Activated T-helper 2 cell treated with anti-CD3 and anti-CD28 coated beads, Interferon-gamma antibody, Interleukin-2, Interleukin-4, amounts not matched to agents 10 μg/mL and 5 μg/mL and 100 μg/mL, durations not matched to agents 14 hours and 24 hours and 36 hours (primary cell): ENCODE results near the gene RABEPK. TPM values are rescaled to one million over a fixed set of nuclear protein-coding genes. Genes with fewer than 3 reads are reported as not detected.
A peak's percentile ranks its signal among the peaks of the same experiment; 100 is the strongest.
"Not testable (repeated sequence)": the region's sequence is repeated elsewhere in the genome, so short reads cannot be mapped to it uniquely, and the experiment has no call there.

Experiments
- DNase-seq: peaks from one replicate; pipeline ENCODE4 v3.0.0; 2021; ENCODE audit warnings: low spot score
- H3K27ac Mint-ChIP-seq: one replicate; pipeline ENCODE4 v1.8.0; 2021; ENCODE audit warnings: mixed read lengths
- H3K27me3 Mint-ChIP-seq: one replicate; pipeline ENCODE4 v1.8.0; 2021; ENCODE audit warnings: low read depth, mixed read lengths
- H3K36me3 Mint-ChIP-seq: one replicate; pipeline ENCODE4 v1.8.0; 2021; ENCODE audit warnings: low read depth, mixed read lengths
- H3K4me1 Mint-ChIP-seq: one replicate; pipeline ENCODE4 v1.8.0; 2021; ENCODE audit warnings: low read depth, mixed read lengths
- H3K4me3 Mint-ChIP-seq: one replicate; pipeline ENCODE4 v1.8.0; 2021; ENCODE audit warnings: low read depth, mild to moderate bottlenecking, moderate library complexity, mixed read lengths
- H3K9me3 Mint-ChIP-seq: one replicate; pipeline ENCODE4 v1.8.0; 2021; ENCODE audit warnings: mixed read lengths
- intact Hi-C: fragments of 100-400 bp; cut with micrococcal nuclease; formaldehyde crosslinking; loops from one replicate; pipeline ENCODE4 v1.15.1; 2023
- total RNA-seq: library from RNA; stranded (reverse); gene quantifications from 2 replicates; pipeline ENCODE4 v1.2.3, GENCODE V29; 2022

RABEPK gene
- total RNA-seq, 1 donor from 2014 or later = 34.0 TPM

DNA sequence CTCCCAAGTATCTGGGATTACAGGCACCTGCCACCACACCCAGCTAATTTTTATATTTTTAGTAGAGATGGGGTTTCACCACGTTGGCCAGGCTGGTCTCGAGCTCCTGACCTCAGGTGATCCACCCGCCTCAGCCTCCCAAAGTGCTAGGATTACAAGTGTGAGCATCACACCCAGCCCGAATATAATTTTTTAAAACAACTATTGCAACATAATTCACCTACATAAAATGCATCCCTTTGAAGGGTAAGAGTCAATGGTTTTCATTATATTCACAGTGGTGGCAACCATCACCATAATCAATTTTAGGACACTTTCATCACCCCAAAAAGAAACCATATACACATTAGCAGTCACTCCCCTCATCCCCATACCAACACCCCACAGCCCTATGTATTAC, 20.6 kb upstream of the RABEPK start:
- H3K27ac Mint-ChIP-seq, H3K9me3 Mint-ChIP-seq, H3K4me3 Mint-ChIP-seq, H3K27me3 Mint-ChIP-seq, DNase-seq, intact Hi-C loops: not testable (repeated sequence)
- Mint-ChIP-seq H3K36me3 (peaks cover 25% of the 10 kb centered on the region), H3K4me1 (peaks cover 28% of the 10 kb centered on the region)

DNA sequence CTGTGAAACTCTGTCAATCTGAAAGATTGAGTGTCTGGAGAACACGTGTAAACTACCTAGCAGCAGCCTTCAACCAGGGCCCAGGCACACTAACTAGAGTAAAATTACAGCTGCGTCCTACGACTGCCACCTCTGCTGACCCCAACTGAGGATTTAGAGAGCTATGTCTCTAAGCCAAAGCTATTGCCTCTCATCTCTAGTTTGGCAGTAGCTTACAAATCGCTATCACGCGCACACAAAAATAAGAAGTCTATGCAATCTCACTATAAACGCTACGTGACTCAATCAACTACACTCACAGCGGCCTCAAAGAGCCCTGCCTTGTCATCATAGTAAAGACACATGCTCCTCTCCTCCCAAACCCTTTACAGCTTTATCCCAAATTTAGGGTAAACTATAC, 19.5 kb upstream of the RABEPK start:
- Mint-ChIP-seq H3K36me3 (peaks cover 25% of the 10 kb centered on the region), H3K4me1 (peaks cover 30% of the 10 kb centered on the region), H3K27me3 (no peaks in the 10 kb centered on the region), H3K27ac (no peak overlapping the region), H3K9me3 (peaks cover 4% of the 10 kb centered on the region), H3K4me3 (no peak overlapping the region)
- intact Hi-C loops = no loop called here
- no peak for DNase-seq

DNA sequence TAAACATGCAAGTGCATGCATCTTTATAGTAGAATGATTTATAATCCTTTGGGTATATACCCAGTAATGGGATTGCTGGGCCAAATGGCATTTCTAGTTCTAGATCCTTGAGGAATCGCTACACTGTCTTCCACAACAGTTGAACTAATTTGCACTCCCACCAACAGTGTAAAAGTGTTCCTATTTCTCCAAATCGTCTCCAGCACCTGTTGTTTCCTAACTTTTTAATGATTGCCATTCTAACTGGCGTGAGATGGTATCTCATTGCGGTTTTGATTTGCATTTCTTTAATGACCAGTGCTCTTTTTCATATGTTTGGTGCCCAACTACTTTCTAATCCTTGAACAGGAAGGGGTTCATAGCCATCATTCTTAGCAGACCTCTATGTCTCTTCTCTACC, 18.6 kb upstream of the RABEPK start:
- H3K36me3 Mint-ChIP-seq = peaks cover 25% of the 10 kb centered on the region
- intact Hi-C loops, H3K4me3 Mint-ChIP-seq, DNase-seq, H3K9me3 Mint-ChIP-seq, H3K27ac Mint-ChIP-seq, H3K27me3 Mint-ChIP-seq: not testable (repeated sequence)
- H3K4me1 Mint-ChIP-seq = peaks cover 28% of the 10 kb centered on the region

DNA sequence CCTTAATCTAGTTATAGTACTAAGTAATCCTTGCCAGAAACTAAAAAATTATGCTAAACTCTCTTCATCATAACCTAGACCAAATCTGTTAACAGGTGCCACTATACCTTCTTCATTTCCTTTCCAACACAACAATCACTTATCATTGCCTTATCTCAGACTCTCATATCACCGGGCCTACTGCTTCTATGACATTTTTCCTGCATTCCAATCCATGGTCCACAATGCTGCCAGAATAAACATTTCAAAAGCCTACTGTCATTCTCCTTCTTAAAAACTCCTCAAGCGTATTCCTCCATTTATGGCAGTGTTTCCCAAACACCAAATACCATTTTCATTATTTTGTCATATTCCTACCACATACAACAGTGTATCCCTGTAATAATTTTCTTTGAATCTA, 17.3 kb upstream of the RABEPK start:
- H3K27ac Mint-ChIP-seq = no peak overlapping the region
- no peak overlapping the region for H3K4me3 Mint-ChIP-seq
- peaks cover 29% of the 10 kb centered on the region for H3K36me3 Mint-ChIP-seq
- H3K4me1 Mint-ChIP-seq = peaks cover 31% of the 10 kb centered on the region
- intact Hi-C loops = no loop called here
- no peaks in the 10 kb centered on the region for H3K27me3 Mint-ChIP-seq
- peaks cover 4% of the 10 kb centered on the region for H3K9me3 Mint-ChIP-seq
- DNase-seq = no peak

- H3K36me3 Mint-ChIP-seq = peaks cover 27% of the 10 kb centered on the region
- no peak overlapping the region for H3K27ac Mint-ChIP-seq
- peaks cover 4% of the 10 kb centered on the region for H3K9me3 Mint-ChIP-seq
- DNase-seq = no peak
- intact Hi-C loops = no loop called here
- H3K4me3 Mint-ChIP-seq = no peak overlapping the region
- H3K4me1 Mint-ChIP-seq = peaks cover 27% of the 10 kb centered on the region
- no peaks in the 10 kb centered on the region for H3K27me3 Mint-ChIP-seq
These were observed 16.8 kb upstream of the RABEPK start for GRCh38 chr9:125183561-125183960.

GRCh38 chr9:125189011-125189360, 11.4 kb upstream of the RABEPK start:
- Mint-ChIP-seq H3K4me3 (peak overlapping the region; percentile 94), H3K27ac (peak overlapping the region; percentile 91), H3K36me3 (peaks cover 9% of the 10 kb centered on the region), H3K4me1 (peaks cover 18% of the 10 kb centered on the region), H3K9me3 (no peaks in the 10 kb centered on the region), H3K27me3 (no peaks in the 10 kb centered on the region)
- DNase-seq = peak; percentile 22
- intact Hi-C loops = loop anchor here (1.0 to 5.0 kb wide), 4 partner anchors 52 to 317 kb away; partner anchors contain the start of genes GAPVD1, GOLGA1 and HSPA5

- no peaks in the 10 kb centered on the region for H3K9me3 Mint-ChIP-seq
- peak; percentile 96 for DNase-seq
- H3K27me3 Mint-ChIP-seq = no peaks in the 10 kb centered on the region
- peak within 1 kb of the TSS; percentile 91 for H3K27ac Mint-ChIP-seq
- peaks cover 20% of the 10 kb centered on the region for H3K4me1 Mint-ChIP-seq
- peaks cover 7% of the 10 kb centered on the region for H3K36me3 Mint-ChIP-seq
- peak within 1 kb of the TSS; percentile 94 for H3K4me3 Mint-ChIP-seq
- intact Hi-C loops = loop anchor here (1.0 to 5.0 kb wide), 5 partner anchors 11 to 317 kb away; partner anchors contain the start of genes GAPVD1, GOLGA1, HSPA5 and RABEPK
These were observed 10.7 kb upstream of the RABEPK start, which contains the start of gene PPP6C for GRCh38 chr9:125189361-125190289. Gene PPP6C (minus strand): TSS chr9:125189803. CDS start chr9:125189718, 85 bp downstream.

- Mint-ChIP-seq H3K27me3 (no peaks in the 10 kb centered on the region), H3K36me3 (peaks cover 7% of the 10 kb centered on the region), H3K27ac (peak overlapping the region; percentile 91), H3K9me3 (no peaks in the 10 kb centered on the region), H3K4me1 (peaks cover 22% of the 10 kb centered on the region), H3K4me3 (peak overlapping the region; percentile 94)
- intact Hi-C loops = loop anchor here (1.0 kb wide), 1 partner anchor 10 kb away; the partner anchor contains the start of gene RABEPK
- DNase-seq = peak; percentile 14
These were observed 10.0 kb upstream of the RABEPK start for GRCh38 chr9:125190361-125190801.

GRCh38 chr9:125194466-125194865, 5.9 kb upstream of the RABEPK start:
- DNase-seq, H3K36me3 Mint-ChIP-seq, H3K4me3 Mint-ChIP-seq, H3K27me3 Mint-ChIP-seq, intact Hi-C loops, H3K27ac Mint-ChIP-seq, H3K9me3 Mint-ChIP-seq: not testable (repeated sequence)
- peaks cover 17% of the 10 kb centered on the region for H3K4me1 Mint-ChIP-seq

- H3K4me1 Mint-ChIP-seq = peaks cover 17% of the 10 kb centered on the region
These were observed 4.8 kb upstream of the RABEPK start for GRCh38 chr9:125195591-125195990.

GRCh38 chr9:125202846-125203618, 2.7 kb downstream of the RABEPK start:
- H3K4me3 Mint-ChIP-seq = no peak overlapping the region
- H3K27ac Mint-ChIP-seq = no peak overlapping the region
- peaks cover 44% of the 10 kb centered on the region for H3K36me3 Mint-ChIP-seq
- H3K9me3 Mint-ChIP-seq = no peaks in the 10 kb centered on the region
- H3K4me1 Mint-ChIP-seq = peaks cover 12% of the 10 kb centered on the region
- intact Hi-C loops = no loop called here
- DNase-seq = no peak
- peaks cover 3% of the 10 kb centered on the region for H3K27me3 Mint-ChIP-seq

More at GRCh38 chr9:125195591-125195990, 4.8 kb upstream of the RABEPK start:
- H3K27me3 Mint-ChIP-seq, H3K27ac Mint-ChIP-seq, intact Hi-C loops, H3K4me3 Mint-ChIP-seq, H3K36me3 Mint-ChIP-seq, H3K9me3 Mint-ChIP-seq, DNase-seq: not testable (repeated sequence)

DNA sequence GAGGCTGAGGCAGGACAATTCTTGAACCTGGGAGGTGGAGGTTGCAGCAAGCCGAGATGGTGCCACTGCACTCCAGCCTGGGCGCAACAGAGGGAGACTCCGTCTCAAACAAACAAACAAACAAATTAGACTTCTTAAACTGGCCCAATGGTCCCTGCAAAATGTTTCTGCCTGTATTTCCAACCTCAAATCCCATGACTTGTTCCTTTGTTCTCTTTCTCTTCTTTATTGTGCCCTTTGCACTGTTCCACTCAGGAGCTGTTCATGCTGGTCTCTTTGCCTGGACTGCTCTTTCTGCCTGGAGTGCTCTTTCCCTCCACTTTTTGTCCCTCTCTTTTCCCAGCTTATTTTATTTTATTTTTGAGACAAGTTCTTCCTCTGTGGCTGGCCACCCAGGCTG, 4.1 kb downstream of the RABEPK start:
- Mint-ChIP-seq H3K4me3 (no peak overlapping the region), H3K27me3 (no peaks in the 10 kb centered on the region), H3K4me1 (peaks cover 11% of the 10 kb centered on the region), H3K27ac (no peak overlapping the region), H3K36me3 (peaks cover 52% of the 10 kb centered on the region), H3K9me3 (no peaks in the 10 kb centered on the region)
- intact Hi-C loops = no loop called here
- no peak for DNase-seq
